Rectal smooth muscle tissue (tissue), 1 donor: ENCODE measurements around the gene ZNF543.
"Not testable (repeated sequence)": the region's sequence is repeated elsewhere in the genome, so short reads cannot be mapped to it uniquely, and the experiment has no call there.

Source experiments
- H3K27ac ChIP-seq: one replicate; pipeline ENCODE4 v1.7.0; 2013; ENCODE audit warnings: low read depth, low read length, inconsistent platforms
- H3K27me3 ChIP-seq: one replicate; pipeline ENCODE4 v1.7.0; 2013; ENCODE audit warnings: low read length; ENCODE audit not compliant: control insufficient read depth, insufficient read depth
- H3K36me3 ChIP-seq: one replicate; pipeline ENCODE4 v1.7.0; 2013; ENCODE audit warnings: low read length; ENCODE audit not compliant: control insufficient read depth, insufficient read depth
- H3K4me1 ChIP-seq: one replicate; pipeline ENCODE4 v1.7.0; 2013; ENCODE audit warnings: low read length; ENCODE audit not compliant: control insufficient read depth, insufficient read depth
- H3K4me3 ChIP-seq: one replicate; pipeline ENCODE4 v1.7.0; 2013; ENCODE audit warnings: low read length
- H3K9ac ChIP-seq: one replicate; pipeline ENCODE4 v1.7.0; 2013; ENCODE audit warnings: low read length

The ZNF543 gene

GRCh38 chr19:57320180-57321084 is at the start of gene ZNF543:
ZNF543 (plus strand) TSS chr19:57320472; CDS start chr19:57320854, 382 bp downstream.
- Histone ChIP-seq H3K36me3 (peaks cover 20% of the 10 kb centered on the region), H3K27ac (peak within 1 kb of the TSS; percentile 91), H3K27me3 (no peaks in the 10 kb centered on the region), H3K9ac (peak within 1 kb of the TSS; percentile 81), H3K4me3 (peak within 1 kb of the TSS; percentile 83), H3K4me1 (peaks cover 12% of the 10 kb centered on the region)

- no peaks in the 10 kb centered on the region for H3K36me3 ChIP-seq
- H3K27me3 ChIP-seq, result no peaks in the 10 kb centered on the region
- H3K9ac ChIP-seq, result no peak overlapping the region
- no peak overlapping the region for H3K27ac ChIP-seq
- H3K4me1 ChIP-seq, result no peaks in the 10 kb centered on the region
- H3K4me3 ChIP-seq, result no peak overlapping the region
These were observed 49.0 kb upstream of the ZNF543 start for GRCh38 chr19:57271280-57271679.

GRCh38 chr19:57273014-57273413 is 47.3 kb upstream of the ZNF543 start:
- Histone ChIP-seq H3K4me1 (no peaks in the 10 kb centered on the region), H3K27me3 (no peaks in the 10 kb centered on the region), H3K36me3 (no peaks in the 10 kb centered on the region), H3K4me3 (no peak overlapping the region), H3K9ac (no peak overlapping the region), H3K27ac (no peak overlapping the region)

GRCh38 chr19:57276430-57276829 is 43.8 kb upstream of the ZNF543 start:
- Histone ChIP-seq H3K4me3 (no peak overlapping the region), H3K27me3 (no peaks in the 10 kb centered on the region), H3K27ac (no peak overlapping the region)

GRCh38 chr19:57278481-57278880 is 41.8 kb upstream of the ZNF543 start:
- H3K4me1 ChIP-seq, result peaks cover 12% of the 10 kb centered on the region
- not testable (repeated sequence) for H3K27me3 ChIP-seq, H3K4me3 ChIP-seq, H3K36me3 ChIP-seq, H3K9ac ChIP-seq, H3K27ac ChIP-seq

More at GRCh38 chr19:57276430-57276829, 43.8 kb upstream of the ZNF543 start:
- H3K4me1 ChIP-seq, result peaks cover 6% of the 10 kb centered on the region
- H3K36me3 ChIP-seq, result no peaks in the 10 kb centered on the region
- no peak overlapping the region for H3K9ac ChIP-seq

GRCh38 chr19:57279418-57280164 is 40.7 kb upstream of the ZNF543 start:
- Histone ChIP-seq H3K27me3 (no peaks in the 10 kb centered on the region), H3K27ac (peak overlapping the region; percentile 99), H3K4me1 (peaks cover 14% of the 10 kb centered on the region), H3K4me3 (peak overlapping the region; percentile 98), H3K9ac (peak overlapping the region; percentile 98), H3K36me3 (peaks cover 5% of the 10 kb centered on the region)

- H3K36me3 ChIP-seq, result peaks cover 10% of the 10 kb centered on the region
- H3K4me1 ChIP-seq, result peaks cover 14% of the 10 kb centered on the region
- H3K4me3 ChIP-seq, result peak within 1 kb of the TSS; percentile 98
- H3K27ac ChIP-seq, result peak within 1 kb of the TSS; percentile 99
- no peaks in the 10 kb centered on the region for H3K27me3 ChIP-seq
- peak within 1 kb of the TSS; percentile 98 for H3K9ac ChIP-seq
These were observed 39.9 kb upstream of the ZNF543 start, which contains the start of gene ZNF460 for GRCh38 chr19:57280165-57280961. ZNF460 (plus strand) TSS chr19:57280485; CDS start chr19:57280807, 322 bp downstream.

- peaks cover 16% of the 10 kb centered on the region for H3K36me3 ChIP-seq
- peak overlapping the region; percentile 98 for H3K4me3 ChIP-seq
- H3K4me1 ChIP-seq, result peaks cover 14% of the 10 kb centered on the region
- no peaks in the 10 kb centered on the region for H3K27me3 ChIP-seq
- H3K9ac ChIP-seq, result peak overlapping the region; percentile 91
- peak overlapping the region; percentile 99 for H3K27ac ChIP-seq
These were observed 39.3 kb upstream of the ZNF543 start for GRCh38 chr19:57280962-57281400.

GRCh38 chr19:57282011-57282643 is 38.1 kb upstream of the ZNF543 start:
- peaks cover 25% of the 10 kb centered on the region for H3K36me3 ChIP-seq
- peaks cover 14% of the 10 kb centered on the region for H3K4me1 ChIP-seq
- no peaks in the 10 kb centered on the region for H3K27me3 ChIP-seq
- no peak overlapping the region for H3K9ac ChIP-seq
- H3K4me3 ChIP-seq, result peak overlapping the region; percentile 29
- H3K27ac ChIP-seq, result no peak overlapping the region

GRCh38 chr19:57288373-57288772 is 31.9 kb upstream of the ZNF543 start:
- H3K4me3 ChIP-seq, result no peak overlapping the region
- H3K36me3 ChIP-seq, result peaks cover 67% of the 10 kb centered on the region
- no peaks in the 10 kb centered on the region for H3K27me3 ChIP-seq
- no peak overlapping the region for H3K9ac ChIP-seq
- no peak overlapping the region for H3K27ac ChIP-seq
- H3K4me1 ChIP-seq, result peaks cover 2% of the 10 kb centered on the region

GRCh38 chr19:57290970-57291369 is 29.3 kb upstream of the ZNF543 start:
- H3K27ac ChIP-seq, result no peak overlapping the region
- H3K4me1 ChIP-seq, result no peaks in the 10 kb centered on the region
- no peaks in the 10 kb centered on the region for H3K27me3 ChIP-seq
- H3K9ac ChIP-seq, result no peak overlapping the region
- no peak overlapping the region for H3K4me3 ChIP-seq
- peaks cover 57% of the 10 kb centered on the region for H3K36me3 ChIP-seq
